HCT116 (cell line): ENCODE results near the gene MYRF. TPM values are rescaled to one million over a fixed set of nuclear protein-coding genes. Genes with fewer than 3 reads are reported as not detected.

Source experiments
- ATAC-seq: fragments of 200-7000 bp; cut with Tn5 transposase; 2 replicates; pipeline ENCODE4 v1.9.1; 2020; ENCODE audit warnings: mild to moderate bottlenecking, moderate library complexity
- BruUV-seq: library from RNA; stranded (reverse); fragments of 400-500 nt; replicated peaks from 2 replicates; lab custom pipeline; 2021; lab: Mats Ljungman, UMichigan
- CTCF ChIA-PET: fragments of 300-600 bp; sonication (Branson Sonifier 250); formaldehyde crosslinking; loops from one replicate; lab custom pipeline; 2021; ENCODE audit warnings: antibody characterized with exemption; lab: Charles Lee
- POLR2A ChIA-PET: fragments of 300-600, 350-600 bp; sonication (Branson Sonifier 250); formaldehyde crosslinking; loops from one replicate; lab custom pipeline; 2021; ENCODE audit warnings: antibody characterized with exemption; lab: Charles Lee
- RAD21 ChIA-PET, 2 experiments: fragments of 300-600 bp; sonication (Branson Sonifier 250); formaldehyde crosslinking; loops; one replicate each; lab custom pipeline; 2023; ENCODE audit warnings: low total read pairs in 2 of 2; ENCODE audit not compliant: uncharacterized antibody in 2 of 2, unreplicated experiment in 2 of 2, low non-redundant PET in 1 of 2; lab: Charles Lee
- DNase-seq: peaks from one replicate; pipeline ENCODE4 v3.0.0-alpha.2; 2010; ENCODE audit warnings: low read depth, low spot score
- H2AFZ ChIP-seq: fragments of 200-600 bp; shearing (Covaris generic), sonication (generic); 2 replicates; pipeline ENCODE4 v1.6.1; 2017; ENCODE audit warnings: low read depth, mixed run types, mixed read lengths, antibody characterized with exemption, low read length; ENCODE audit not compliant: poor library complexity, severe bottlenecking
- H3K27ac ChIP-seq: 2 replicates; pipeline ENCODE4 v1.5.1; 2012; ENCODE audit warnings: low read depth, low read length
- H3K27me3 ChIP-seq: fragments of 200-600 bp; sonication (generic); 2 replicates; pipeline ENCODE4 v1.6.1; 2016; ENCODE audit warnings: mixed run types, low read length, mixed read lengths; ENCODE audit not compliant: insufficient read depth
- H3K36me3 ChIP-seq, 2 experiments: fragments of 200-500 bp in 1 of 2; fragments of 200-600 bp in 1 of 2; sonication (Bioruptor generic) in 1 of 2; sonication (generic) in 1 of 2; 2 replicates each; pipeline versions ENCODE4 v1.5.1 to v1.6.1; 2014 to 2016; ENCODE audit warnings: low read length in 2 of 2, inconsistent platforms in 1 of 2, mixed read lengths in 1 of 2, mixed run types in 1 of 2; ENCODE audit not compliant: insufficient read depth in 2 of 2, control insufficient read depth in 1 of 2
- H3K4me1 ChIP-seq, 2 experiments: fragments of 200-600 bp in 1 of 2; sonication (generic) in 1 of 2; 2 replicates each; pipeline versions ENCODE4 v1.5.1 to v1.6.1; 2012 to 2017; ENCODE audit warnings: low read length in 2 of 2, inconsistent platforms in 1 of 2, mild to moderate bottlenecking in 1 of 2, mixed read lengths in 1 of 2, mixed run types in 1 of 2, moderate library complexity in 1 of 2; ENCODE audit not compliant: insufficient read depth in 2 of 2, control insufficient read depth in 1 of 2
- H3K4me2 ChIP-seq: fragments of 200-600 bp; sonication (generic); 2 replicates; pipeline ENCODE4 v1.6.1; 2017; ENCODE audit warnings: mixed run types, low read length, mixed read lengths
- H3K4me3 ChIP-seq, 2 experiments: fragments of 200-600 bp in 1 of 2; sonication (generic) in 1 of 2; replicated peaks in 1 of 2; 2 replicates each; pipeline ENCODE4 v1.5.1; 2011 to 2016; ENCODE audit warnings: low read length in 2 of 2, control low read depth in 1 of 2, low read depth in 1 of 2, mild to moderate bottlenecking in 1 of 2, mixed read lengths in 1 of 2, mixed run types in 1 of 2
- H3K79me2 ChIP-seq: fragments of 200-600 bp; sonication (generic); 2 replicates; pipeline ENCODE4 v1.6.1; 2017; ENCODE audit warnings: mild to moderate bottlenecking, mixed run types, low read length, moderate library complexity, mixed read lengths; ENCODE audit not compliant: insufficient read depth
- H3K9ac ChIP-seq: fragments of 200-600 bp; sonication (generic); 2 replicates; pipeline ENCODE4 v1.6.1; 2016; ENCODE audit warnings: low read length, mixed read lengths
- H3K9me2 ChIP-seq: fragments of 200-600 bp; sonication (generic), shearing (Covaris generic); 2 replicates; pipeline ENCODE4 v1.6.1; 2017; ENCODE audit warnings: mixed run types, mild to moderate bottlenecking, moderate library complexity; ENCODE audit not compliant: insufficient read depth
- H3K9me3 ChIP-seq, 2 experiments: fragments of 200-500 bp in 1 of 2; fragments of 200-600 bp in 1 of 2; sonication (Bioruptor generic) in 1 of 2; sonication (generic) in 1 of 2; 2 replicates each; pipeline ENCODE4 v1.6.1; 2014 to 2017; ENCODE audit warnings: low read length in 2 of 2, mixed read lengths in 2 of 2, inconsistent platforms in 1 of 2, low read depth in 1 of 2, mild to moderate bottlenecking in 1 of 2, mixed run types in 1 of 2, moderate library complexity in 1 of 2; ENCODE audit not compliant: control insufficient read depth in 1 of 2, insufficient read depth in 1 of 2
- H4K20me1 ChIP-seq: fragments of 200-600 bp; sonication (generic), shearing (Covaris generic); 2 replicates; pipeline ENCODE4 v1.6.1; 2017; ENCODE audit warnings: mixed run types, mild to moderate bottlenecking, moderate library complexity; ENCODE audit not compliant: insufficient read depth
- CBX3 ChIP-seq: IDR thresholded peaks from 2 replicates; pipeline ENCODE4 v1.6.1; 2012; ENCODE audit warnings: low read depth
- ELF1 ChIP-seq: IDR thresholded peaks from 2 replicates; pipeline ENCODE4 v1.6.1; 2012; ENCODE audit warnings: low read depth, borderline replicate concordance
- EZH2phosphoT487 ChIP-seq: fragments of 200-600 bp; IDR thresholded peaks from 2 replicates; pipeline ENCODE4 v1.6.1; 2018; ENCODE audit warnings: antibody characterized with exemption, borderline replicate concordance
- POLR2AphosphoS5 ChIP-seq: IDR thresholded peaks from 2 replicates; pipeline ENCODE4 v1.6.1; 2011; ENCODE audit warnings: mild to moderate bottlenecking, low read depth, low read length, moderate library complexity
- SP1 ChIP-seq: IDR thresholded peaks from 2 replicates; pipeline ENCODE4 v1.6.1; 2012; ENCODE audit warnings: low read depth
- SRF ChIP-seq: IDR thresholded peaks from 2 replicates; pipeline ENCODE4 v1.6.1; 2012; ENCODE audit warnings: low read depth
- TCF7L2 ChIP-seq: IDR thresholded peaks from 2 replicates; pipeline ENCODE4 v1.7.0; 2011; ENCODE audit warnings: borderline replicate concordance, inconsistent platforms; ENCODE audit not compliant: insufficient read depth, insufficient read length; ENCODE audit errors: extremely low read depth
- ZNF274 ChIP-seq: fragments of 200-500 bp; sonication (Bioruptor generic); IDR thresholded peaks from 2 replicates; pipeline ENCODE4 v1.6.1; 2014; ENCODE audit warnings: mild to moderate bottlenecking, low read depth, low read length, inconsistent platforms
- intact Hi-C: fragments of 100-400 bp; cut with micrococcal nuclease; formaldehyde crosslinking; loops from 2 replicates; pipeline ENCODE4 v1.10.0; 2022
- total RNA-seq: library from RNA; stranded (reverse); gene quantifications from one replicate; pipeline ENCODE4 v1.2.1, GENCODE V29; 2021; ENCODE audit not compliant: unreplicated experiment
- TF ChIP-seq, protein P1 (sequence below): IDR thresholded peaks from 2 replicates; pipeline ENCODE4 v1.6.1; 2012
- TF ChIP-seq, protein P2 (sequence below): IDR thresholded peaks from 2 replicates; pipeline ENCODE4 v1.6.1; 2011; ENCODE audit warnings: mild to moderate bottlenecking, low read length, moderate library complexity; ENCODE audit not compliant: insufficient replicate concordance; ENCODE audit errors: extremely low read depth
- TF ChIP-seq, protein P3 (sequence below): IDR thresholded peaks from 2 replicates; pipeline ENCODE4 v1.6.1; 2012; ENCODE audit warnings: low read depth

MYRF gene
- total RNA-seq, 1 experiment from 2014 or later: 52.3 TPM

DNA sequence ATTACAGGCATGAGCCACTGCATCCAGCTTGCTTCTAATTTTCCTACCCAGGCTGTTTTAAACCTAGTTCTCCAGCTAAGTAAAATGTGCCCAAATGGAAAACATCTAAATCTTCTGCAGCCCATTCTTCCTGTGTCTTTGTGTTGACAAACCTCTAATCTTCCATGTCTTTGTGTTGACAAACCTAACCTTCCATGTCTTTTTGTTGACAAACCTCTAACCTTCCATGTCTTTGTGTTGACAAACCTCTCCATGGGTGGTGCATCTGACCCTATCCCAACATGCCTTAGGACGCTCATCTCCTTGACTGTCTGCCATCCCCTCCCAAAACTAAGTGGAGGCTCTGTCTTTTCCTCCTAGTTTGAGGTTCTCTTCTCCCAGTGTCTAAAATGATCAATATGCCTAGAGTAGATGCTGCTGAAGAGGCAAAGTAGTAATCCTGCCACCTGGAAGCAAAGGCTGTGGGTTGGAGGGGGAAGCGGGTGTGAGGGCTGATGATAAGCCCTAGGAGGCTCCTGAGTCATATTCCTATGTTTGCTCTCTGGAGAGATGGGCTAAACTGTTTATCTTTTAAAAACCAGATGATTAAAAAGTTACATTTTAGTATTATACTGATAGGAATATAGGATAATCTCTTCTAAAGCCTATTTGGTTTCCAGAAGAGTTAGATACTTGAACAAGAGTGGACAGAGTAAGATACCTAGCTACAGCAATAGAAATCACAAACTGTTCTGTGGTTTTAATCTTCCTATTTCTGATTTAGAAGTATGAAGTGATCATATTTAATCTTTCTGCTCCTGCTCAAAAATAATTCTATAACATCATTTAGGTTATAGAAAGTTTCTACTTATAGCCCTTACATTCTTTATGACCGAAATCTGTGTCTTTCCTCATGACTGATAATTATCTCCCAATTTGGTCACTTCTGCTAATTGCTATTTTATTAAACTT is 48.2 kb downstream of the MYRF start:
- H3K79me2 ChIP-seq: peaks cover 49% of the 10 kb centered on the region
- H3K27ac ChIP-seq: no peak overlapping the region
- ChIA-PET POLR2A (interaction anchor here (2.5 kb wide), 1 partner anchor 14 kb away, joined by 13 read pairs; no protein-coding TSS in a partner anchor), CTCF (interaction anchor here (1.2 to 5.2 kb wide), 2 partner anchors 282 to 307 kb away, joined by 4 to 111 read pairs; no protein-coding TSS in a partner anchor), RAD21 (no interaction called here)
- no peak for DNase-seq
- no peak overlapping the region for H3K9ac ChIP-seq
- H3K4me2 ChIP-seq: no peak overlapping the region
- no peak overlapping the region for H3K4me3 ChIP-seq
- intact Hi-C loops: no loop called here
- H3K27me3 ChIP-seq: no peaks in the 10 kb centered on the region
- no TSS peak for BruUV-seq
- H3K36me3 ChIP-seq: peaks cover 5 to 44% of the 10 kb centered on the region in 2 experiments
- peaks cover 0 to 5% of the 10 kb centered on the region in 2 experiments; a peak in 1 of 4 replicates for H3K4me1 ChIP-seq
- no peak overlapping the region for H2AFZ ChIP-seq
- H3K9me3 ChIP-seq: no peaks in the 10 kb centered on the region
- H3K9me2 ChIP-seq: no peaks in the 10 kb centered on the region
- TF ChIP-seq, protein P1, sequence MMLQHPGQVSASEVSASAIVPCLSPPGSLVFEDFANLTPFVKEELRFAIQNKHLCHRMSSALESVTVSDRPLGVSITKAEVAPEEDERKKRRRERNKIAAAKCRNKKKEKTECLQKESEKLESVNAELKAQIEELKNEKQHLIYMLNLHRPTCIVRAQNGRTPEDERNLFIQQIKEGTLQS: no peak
- TF ChIP-seq SP1 (no peak), EZH2phosphoT487 (no peak), POLR2AphosphoS5 (no peak), ZNF274 (no peak), ELF1 (no peak), CBX3 (no peak), TCF7L2 (no peak), SRF (no peak)
- TF ChIP-seq, protein P2, sequence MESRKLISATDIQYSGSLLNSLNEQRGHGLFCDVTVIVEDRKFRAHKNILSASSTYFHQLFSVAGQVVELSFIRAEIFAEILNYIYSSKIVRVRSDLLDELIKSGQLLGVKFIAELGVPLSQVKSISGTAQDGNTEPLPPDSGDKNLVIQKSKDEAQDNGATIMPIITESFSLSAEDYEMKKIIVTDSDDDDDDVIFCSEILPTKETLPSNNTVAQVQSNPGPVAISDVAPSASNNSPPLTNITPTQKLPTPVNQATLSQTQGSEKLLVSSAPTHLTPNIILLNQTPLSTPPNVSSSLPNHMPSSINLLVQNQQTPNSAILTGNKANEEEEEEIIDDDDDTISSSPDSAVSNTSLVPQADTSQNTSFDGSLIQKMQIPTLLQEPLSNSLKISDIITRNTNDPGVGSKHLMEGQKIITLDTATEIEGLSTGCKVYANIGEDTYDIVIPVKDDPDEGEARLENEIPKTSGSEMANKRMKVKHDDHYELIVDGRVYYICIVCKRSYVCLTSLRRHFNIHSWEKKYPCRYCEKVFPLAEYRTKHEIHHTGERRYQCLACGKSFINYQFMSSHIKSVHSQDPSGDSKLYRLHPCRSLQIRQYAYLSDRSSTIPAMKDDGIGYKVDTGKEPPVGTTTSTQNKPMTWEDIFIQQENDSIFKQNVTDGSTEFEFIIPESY: no peak
- TF ChIP-seq, protein P3, sequence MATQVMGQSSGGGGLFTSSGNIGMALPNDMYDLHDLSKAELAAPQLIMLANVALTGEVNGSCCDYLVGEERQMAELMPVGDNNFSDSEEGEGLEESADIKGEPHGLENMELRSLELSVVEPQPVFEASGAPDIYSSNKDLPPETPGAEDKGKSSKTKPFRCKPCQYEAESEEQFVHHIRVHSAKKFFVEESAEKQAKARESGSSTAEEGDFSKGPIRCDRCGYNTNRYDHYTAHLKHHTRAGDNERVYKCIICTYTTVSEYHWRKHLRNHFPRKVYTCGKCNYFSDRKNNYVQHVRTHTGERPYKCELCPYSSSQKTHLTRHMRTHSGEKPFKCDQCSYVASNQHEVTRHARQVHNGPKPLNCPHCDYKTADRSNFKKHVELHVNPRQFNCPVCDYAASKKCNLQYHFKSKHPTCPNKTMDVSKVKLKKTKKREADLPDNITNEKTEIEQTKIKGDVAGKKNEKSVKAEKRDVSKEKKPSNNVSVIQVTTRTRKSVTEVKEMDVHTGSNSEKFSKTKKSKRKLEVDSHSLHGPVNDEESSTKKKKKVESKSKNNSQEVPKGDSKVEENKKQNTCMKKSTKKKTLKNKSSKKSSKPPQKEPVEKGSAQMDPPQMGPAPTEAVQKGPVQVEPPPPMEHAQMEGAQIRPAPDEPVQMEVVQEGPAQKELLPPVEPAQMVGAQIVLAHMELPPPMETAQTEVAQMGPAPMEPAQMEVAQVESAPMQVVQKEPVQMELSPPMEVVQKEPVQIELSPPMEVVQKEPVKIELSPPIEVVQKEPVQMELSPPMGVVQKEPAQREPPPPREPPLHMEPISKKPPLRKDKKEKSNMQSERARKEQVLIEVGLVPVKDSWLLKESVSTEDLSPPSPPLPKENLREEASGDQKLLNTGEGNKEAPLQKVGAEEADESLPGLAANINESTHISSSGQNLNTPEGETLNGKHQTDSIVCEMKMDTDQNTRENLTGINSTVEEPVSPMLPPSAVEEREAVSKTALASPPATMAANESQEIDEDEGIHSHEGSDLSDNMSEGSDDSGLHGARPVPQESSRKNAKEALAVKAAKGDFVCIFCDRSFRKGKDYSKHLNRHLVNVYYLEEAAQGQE: no peak
- TF ChIP-seq, all 23 proteins: peak for 0
- no peak for ATAC-seq
- peaks cover 10% of the 10 kb centered on the region; the same call in 1 of the 2 replicates for H4K20me1 ChIP-seq
